Fibroblast of lung (primary cell): Measurements from ENCODE around the gene RNU6-9. TPM values are rescaled to one million over a fixed set of nuclear protein-coding genes. Genes with fewer than 3 reads are reported as not detected.
A peak's percentile ranks its signal among the peaks of the same experiment; 100 is the strongest.

Source experiments
- DNase-seq, 2 donors: peaks; one replicate each; pipeline versions ENCODE4 v3.0.0 to v3.0.0-alpha.2; 2010; ENCODE audit warnings: low read depth in 2 of 2
- H2AFZ ChIP-seq: 2 replicates; pipeline ENCODE4 v1.5.1; 2012; ENCODE audit warnings: low read length, control low read depth, inconsistent platforms
- H3K27ac ChIP-seq: 2 replicates; pipeline ENCODE4 v1.5.1; 2011; ENCODE audit warnings: low read length, control low read depth; ENCODE audit not compliant: insufficient read depth
- H3K27me3 ChIP-seq: 2 replicates; pipeline ENCODE4 v1.5.1; 2011; ENCODE audit warnings: mild to moderate bottlenecking, low read length; ENCODE audit not compliant: control insufficient read depth, insufficient read depth
- H3K36me3 ChIP-seq: 2 replicates; pipeline ENCODE4 v1.5.1; 2011; ENCODE audit warnings: low read length; ENCODE audit not compliant: control insufficient read depth, insufficient read depth
- H3K4me1 ChIP-seq: 2 replicates; pipeline ENCODE4 v1.5.1; 2011; ENCODE audit warnings: low read length; ENCODE audit not compliant: control insufficient read depth, insufficient read depth; ENCODE audit errors: extremely low read depth
- H3K4me2 ChIP-seq: 2 replicates; pipeline ENCODE4 v1.5.1; 2011; ENCODE audit warnings: low read length, control low read depth; ENCODE audit not compliant: insufficient read depth; ENCODE audit errors: extremely low read depth
- H3K4me3 ChIP-seq, 4 experiments: fragments of 200-600 bp in 1 of 4; sonication (generic) in 1 of 4; replicated peaks in 1 of 4; 2 replicates each; pipeline ENCODE4 v1.5.1; 2011 to 2016; ENCODE audit warnings: low read length in 4 of 4, low read depth in 3 of 4, mild to moderate bottlenecking in 3 of 4, control low read depth in 2 of 4, inconsistent platforms in 1 of 4, mixed read lengths in 1 of 4; ENCODE audit not compliant: insufficient read depth in 1 of 4; ENCODE audit errors: control extremely low read depth in 1 of 4
- H3K79me2 ChIP-seq: 2 replicates; pipeline ENCODE4 v1.5.1; 2012; ENCODE audit warnings: mild to moderate bottlenecking, low read length, inconsistent platforms; ENCODE audit not compliant: control insufficient read depth, insufficient read depth
- H3K9ac ChIP-seq: 2 replicates; pipeline ENCODE4 v1.5.1; 2011; ENCODE audit warnings: mild to moderate bottlenecking, low read length, control low read depth; ENCODE audit not compliant: insufficient read depth
- H3K9me3 ChIP-seq: 2 replicates; pipeline ENCODE4 v1.5.1; 2012; ENCODE audit warnings: low read depth, low read length; ENCODE audit not compliant: control insufficient read depth, insufficient read depth
- H4K20me1 ChIP-seq: 2 replicates; pipeline ENCODE4 v1.5.1; 2011; ENCODE audit warnings: low read length; ENCODE audit not compliant: control insufficient read depth, insufficient read depth; ENCODE audit errors: extremely low read depth
- CTCF ChIP-seq, 2 donors: IDR thresholded peaks in 1 of 2; conservative IDR thresholded peaks in 1 of 2; 1 replicate in 1 of 2; 2 replicates in 1 of 2; pipeline ENCODE4 v1.5.1; 2011 to 2012; ENCODE audit warnings: low read length in 2 of 2, control low read depth in 1 of 2, inconsistent platforms in 1 of 2, low read depth in 1 of 2, mild to moderate bottlenecking in 1 of 2
- EZH2 ChIP-seq: IDR thresholded peaks from 2 replicates; pipeline ENCODE4 v1.5.1; 2012; ENCODE audit warnings: low read length, control low read depth, mild to moderate bottlenecking; ENCODE audit errors: missing control alignments
- polyA plus RNA-seq, 2 donors: library from polyadenylated mRNA; depleted of rRNA in 1 of 2; stranded (reverse) in 1 of 2; unstranded in 1 of 2; fragments of >200 nt; gene quantifications; 2 replicates each; pipeline ENCODE4 v1.2.1, GENCODE V29; 2011 to 2012; ENCODE audit warnings: missing spikeins in 1 of 2
- total RNA-seq: library from RNA; depleted of rRNA; stranded (reverse); fragments of >200 nt; gene quantifications from 2 replicates; pipeline ENCODE4 v1.2.1, GENCODE V29; 2014

RNU6-9 gene
- total and polyA plus RNA-seq, 2 donors (not counting 1 experiment from before 2014, with no cell fraction given), result not detected

DNA sequence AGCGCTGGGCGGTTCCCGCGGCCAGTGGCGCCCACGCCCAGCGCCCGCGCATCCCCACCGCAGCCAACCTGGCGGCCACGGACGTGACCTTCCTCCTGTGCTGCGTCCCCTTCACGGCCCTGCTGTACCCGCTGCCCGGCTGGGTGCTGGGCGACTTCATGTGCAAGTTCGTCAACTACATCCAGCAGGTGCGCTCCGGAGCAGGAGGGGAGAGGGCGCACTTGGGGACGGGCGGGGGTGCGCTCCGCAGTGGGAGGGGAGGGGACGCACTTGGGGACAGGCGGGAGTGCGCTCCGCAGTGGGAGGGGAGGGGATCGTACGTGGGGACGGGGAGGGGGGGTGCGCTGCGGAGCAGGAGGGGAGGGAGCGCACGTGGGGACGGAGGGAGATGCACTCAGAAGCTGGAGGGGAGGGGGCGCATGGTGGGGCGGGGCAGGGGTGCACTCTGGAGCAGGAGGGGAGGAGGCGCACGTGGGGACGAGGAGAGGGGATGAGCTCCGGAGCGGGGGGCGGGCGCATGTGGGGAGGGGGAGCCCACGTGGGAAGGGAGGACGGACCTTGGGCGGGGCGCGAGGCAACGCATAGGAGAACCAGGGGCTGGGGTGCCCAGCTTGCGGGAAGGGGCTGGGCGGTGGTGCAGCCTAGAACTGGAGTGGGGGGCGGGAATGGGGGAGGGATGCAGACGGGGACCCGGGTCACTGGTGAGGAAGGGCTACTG lies 25.4 kb downstream of the RNU6-9 start:
- Histone ChIP-seq H3K9me3 (no peaks in the 10 kb centered on the region), H3K27me3 (peaks cover 29% of the 10 kb centered on the region), H3K27ac (no peak overlapping the region), H2AFZ (no peak overlapping the region), H3K4me2 (no peak overlapping the region), H4K20me1 (no peaks in the 10 kb centered on the region), H3K9ac (no peak overlapping the region), H3K4me1 (no peaks in the 10 kb centered on the region), H3K4me3 (no peak overlapping the region), H3K36me3 (no peaks in the 10 kb centered on the region), H3K79me2 (no peaks in the 10 kb centered on the region)
- no peak for DNase-seq
- TF ChIP-seq CTCF (conservative IDR thresholded peaks at IDR 0.05 in 1 of 2, IDR thresholded peaks at IDR 0.05 in 1 of 2; ENCODE audit: low read depth in 1 of 2, low read length in 2 of 2) (no peak), EZH2 (no peak)

GRCh38 chr19:919199-920050 lies 26.1 kb downstream of the RNU6-9 start:
- Histone ChIP-seq H3K9ac (no peak overlapping the region), H3K9me3 (no peaks in the 10 kb centered on the region), H4K20me1 (no peaks in the 10 kb centered on the region), H3K27me3 (peaks cover 29% of the 10 kb centered on the region), H2AFZ (no peak overlapping the region), H3K36me3 (no peaks in the 10 kb centered on the region), H3K4me2 (no peak overlapping the region), H3K4me1 (no peaks in the 10 kb centered on the region), H3K4me3 (no peak overlapping the region), H3K27ac (no peak overlapping the region), H3K79me2 (no peaks in the 10 kb centered on the region)
- DNase-seq, result no peak
- TF ChIP-seq EZH2 (peak; percentile 98), CTCF (conservative IDR thresholded peaks at IDR 0.05 in 1 of 2, IDR thresholded peaks at IDR 0.05 in 1 of 2; ENCODE audit: low read depth in 1 of 2, low read length in 2 of 2) (no peak)

- peaks cover 29% of the 10 kb centered on the region for H3K27me3 ChIP-seq
These were observed 27.0 kb downstream of the RNU6-9 start for GRCh38 chr19:920051-920864.

More at GRCh38 chr19:920051-920864, 27.0 kb downstream of the RNU6-9 start:
- Histone ChIP-seq H3K4me2 (peak overlapping the region; percentile 13), H4K20me1 (no peaks in the 10 kb centered on the region), H3K9ac (no peak overlapping the region), H3K36me3 (no peaks in the 10 kb centered on the region), H3K4me1 (peaks cover 3% of the 10 kb centered on the region), H3K4me3 (no peak overlapping the region), H2AFZ (no peak overlapping the region), H3K79me2 (no peaks in the 10 kb centered on the region), H3K9me3 (no peaks in the 10 kb centered on the region), H3K27ac (no peak overlapping the region)
- peak in 1 of 2 donors; percentile 11 for DNase-seq
- TF ChIP-seq CTCF (conservative IDR thresholded peaks at IDR 0.05 in 1 of 2, IDR thresholded peaks at IDR 0.05 in 1 of 2; ENCODE audit: low read depth in 1 of 2, low read length in 2 of 2) (no peak), EZH2 (peak; percentile 11)
